GM12874 (cell line): ENCODE results near the gene ZCWPW1.

Experiments
- CTCF ChIP-seq: IDR thresholded peaks from 2 replicates; pipeline ENCODE4 v1.5.1; 2011; ENCODE audit warnings: low read depth, mild to moderate bottlenecking, control low read depth, low read length, moderate library complexity; ENCODE audit not compliant: insufficient read depth

ZCWPW1 gene

DNA sequence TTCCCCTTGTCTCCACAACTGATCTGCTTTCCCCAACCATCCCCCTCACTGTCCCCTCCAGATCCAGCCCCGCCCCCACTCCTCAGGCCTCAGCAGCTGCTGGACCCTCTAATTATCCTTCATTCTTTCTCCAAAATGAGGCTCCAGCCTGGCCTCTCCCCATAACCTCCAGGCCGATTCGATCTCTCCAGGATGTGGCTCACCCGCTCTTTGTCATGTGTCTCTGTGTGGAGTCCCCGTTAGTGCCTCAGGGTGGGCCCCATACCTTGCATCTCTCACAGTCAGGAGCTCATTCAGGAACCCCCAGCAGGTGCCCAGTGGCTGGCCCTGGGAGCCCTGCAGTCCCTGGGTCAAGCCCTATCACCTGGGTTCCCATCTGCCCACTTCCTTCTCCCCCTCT, 53.9 kb downstream of the ZCWPW1 start:
- no peak for TF ChIP-seq CTCF

GRCh38 chr7:100373870-100374598, 54.5 kb downstream of the ZCWPW1 start:
- TF ChIP-seq CTCF = peak; percentile 61

DNA sequence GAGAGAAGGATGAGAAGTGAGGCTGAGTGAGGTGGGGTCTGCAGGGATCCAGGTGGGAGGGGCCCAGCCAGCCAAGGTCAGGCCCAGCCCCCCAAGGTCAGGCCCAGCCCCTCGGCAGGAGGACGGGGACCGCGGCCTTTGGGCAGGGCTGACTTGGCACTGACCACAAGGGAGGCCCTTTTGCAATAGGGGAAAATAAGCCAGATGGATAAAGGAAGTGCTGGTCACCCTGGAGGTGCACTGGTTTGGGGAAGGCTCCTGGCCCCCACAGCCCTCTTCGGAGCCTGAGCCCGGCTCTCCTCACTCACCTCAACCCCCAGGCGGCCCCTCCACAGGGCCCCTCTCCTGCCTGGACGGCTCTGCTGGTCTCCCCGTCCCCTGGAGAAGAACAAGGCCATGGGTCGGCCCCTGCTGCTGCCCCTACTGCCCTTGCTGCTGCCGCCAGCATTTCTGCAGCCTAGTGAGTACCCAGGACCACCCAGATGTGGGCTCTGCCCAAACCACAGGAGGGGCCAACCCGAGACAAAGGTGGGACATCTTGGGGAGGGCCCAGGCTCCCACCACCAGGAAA, 55.2 kb downstream of the ZCWPW1 start, which contains the start of gene PILRA:
Gene PILRA, plus strand, starts transcription at position 227 of the 571 bp plus-strand sequence. Its CDS starts 170 bp downstream, at position 397.
- TF ChIP-seq CTCF = no peak

DNA sequence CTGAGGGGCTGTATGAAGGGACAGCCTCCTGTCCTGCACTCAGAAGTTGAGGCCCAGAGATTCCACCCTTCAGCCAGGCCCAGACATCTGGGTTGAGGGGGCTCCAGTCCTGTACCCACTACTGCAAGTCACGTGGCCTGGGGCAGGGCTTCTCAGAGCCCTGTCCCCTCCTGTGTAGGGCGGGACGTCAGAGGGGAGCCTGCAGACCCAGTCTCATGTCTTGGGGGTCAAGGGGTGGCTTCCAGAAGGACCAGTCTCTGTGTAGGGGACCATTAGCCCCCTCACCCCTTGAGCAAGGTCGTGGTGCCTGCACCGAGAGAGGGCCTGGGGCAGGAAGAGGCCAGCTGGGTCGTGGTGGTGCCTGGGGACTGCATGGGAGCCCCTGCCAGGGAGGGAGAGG, 55.8 kb downstream of the ZCWPW1 start:
- TF ChIP-seq CTCF = no peak

DNA sequence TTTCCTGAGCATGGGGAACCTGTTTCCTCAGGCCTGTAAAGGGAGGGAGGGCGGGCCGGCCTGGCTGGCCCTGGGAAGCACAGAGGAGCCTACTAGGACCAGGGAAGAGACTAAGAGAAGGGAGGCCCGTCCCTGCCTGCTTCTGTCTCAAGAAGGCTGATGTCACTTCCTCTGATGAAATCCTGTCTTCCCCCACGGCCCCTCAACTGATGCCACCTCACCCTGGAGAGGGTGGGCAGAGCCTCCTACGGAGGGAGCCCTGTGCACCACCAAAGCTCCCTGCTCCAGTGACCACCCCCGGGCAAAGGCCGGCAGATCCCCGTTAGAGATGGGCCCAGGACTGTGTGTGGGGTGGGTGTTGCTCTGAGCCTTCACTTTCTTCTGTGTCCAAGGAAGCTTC, 56.2 kb downstream of the ZCWPW1 start:
- TF ChIP-seq CTCF = no peak

GRCh38 chr7:100371561-100372171, 56.8 kb downstream of the ZCWPW1 start:
- no peak for TF ChIP-seq CTCF

DNA sequence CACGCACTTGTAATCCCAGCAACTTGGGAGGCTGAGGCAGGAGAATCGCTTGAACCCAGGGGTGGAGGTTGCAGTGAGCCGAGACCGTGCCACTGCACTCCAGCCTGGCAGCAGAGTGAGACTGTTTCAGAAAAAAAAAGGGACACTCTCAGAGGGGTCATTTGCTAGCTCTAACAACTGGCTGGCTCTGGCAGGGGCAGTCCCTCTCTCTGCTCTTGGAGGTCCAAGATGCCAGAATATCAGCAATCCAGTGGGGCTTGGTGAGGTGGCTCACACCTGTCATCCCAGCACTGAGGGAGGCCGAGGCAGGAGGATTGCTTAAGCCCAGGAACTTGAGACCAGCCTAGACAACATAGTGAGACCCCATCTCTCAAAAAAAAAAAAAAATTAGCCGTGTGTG, 57.8 kb downstream of the ZCWPW1 start:
- no peak for TF ChIP-seq CTCF
